ENCODE measurements around the gene HOXA10.

Gene HOXA10

DNA sequence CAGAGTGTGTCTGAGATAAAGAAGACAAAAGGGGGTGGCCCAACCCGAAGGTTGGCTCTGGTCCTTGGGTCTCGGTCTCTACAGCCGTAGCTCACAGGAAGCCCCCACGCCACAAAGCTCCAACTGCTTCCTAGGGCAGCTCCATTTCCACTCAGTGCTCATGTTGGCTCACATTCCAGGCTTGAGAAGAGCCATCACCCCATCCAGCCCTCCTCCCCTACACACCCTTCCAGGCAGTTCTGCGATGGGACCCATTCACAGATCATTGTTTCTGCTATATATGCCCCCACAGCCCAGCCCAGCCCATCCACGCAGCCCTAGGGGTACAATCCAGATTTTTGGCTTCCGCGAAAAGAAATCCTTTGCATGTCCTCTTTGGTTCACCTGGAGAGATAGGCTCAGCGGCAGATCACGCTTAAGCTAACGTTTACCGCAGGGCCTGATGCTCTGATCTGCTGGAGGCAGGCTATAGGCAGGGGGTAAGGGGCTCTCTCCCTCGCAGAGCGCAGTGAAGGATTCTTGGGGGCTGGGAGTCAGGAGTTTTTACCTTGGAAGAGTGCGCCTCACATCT is 17.1 kb upstream of the HOXA10 start:
- DNase-seq (ENCODE audit: low spot score): no peak

DNA sequence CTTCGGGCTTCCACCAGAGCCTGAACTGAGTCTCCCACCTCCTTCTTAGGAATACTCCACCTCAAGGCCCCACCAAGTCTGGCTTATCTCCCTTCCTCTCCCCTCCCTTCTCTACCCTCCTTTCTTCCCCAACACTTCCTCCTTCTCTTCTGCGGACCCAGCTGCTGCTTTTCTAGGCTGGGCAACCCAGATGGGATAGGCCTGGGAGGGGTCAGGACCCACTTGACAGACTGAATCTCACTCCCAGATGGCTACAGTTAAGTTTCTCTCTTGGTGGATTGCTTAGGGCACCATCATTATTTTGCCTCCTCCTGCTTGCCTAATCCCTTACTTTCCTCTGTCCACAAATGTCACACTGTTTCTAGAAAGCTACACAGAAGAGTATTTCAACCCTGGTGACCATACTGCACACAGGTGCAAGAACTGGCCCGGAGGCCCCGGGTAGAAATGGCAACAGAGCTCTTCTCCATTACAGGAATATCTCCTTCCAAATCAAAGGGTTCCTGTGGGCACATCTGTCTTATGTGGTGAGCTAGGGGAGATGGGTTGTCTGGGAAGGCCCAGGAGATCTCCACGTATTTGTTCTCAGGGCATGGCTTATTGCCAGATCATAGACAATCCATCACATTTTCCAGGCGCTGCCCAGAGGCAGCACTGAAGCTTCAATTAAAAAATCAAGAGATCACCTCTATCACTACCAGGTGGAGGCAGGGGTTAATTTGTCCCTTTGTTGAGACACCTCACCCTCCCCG is 16.1 kb upstream of the HOXA10 start:
- DNase-seq (ENCODE audit: low spot score): no peak

DNA sequence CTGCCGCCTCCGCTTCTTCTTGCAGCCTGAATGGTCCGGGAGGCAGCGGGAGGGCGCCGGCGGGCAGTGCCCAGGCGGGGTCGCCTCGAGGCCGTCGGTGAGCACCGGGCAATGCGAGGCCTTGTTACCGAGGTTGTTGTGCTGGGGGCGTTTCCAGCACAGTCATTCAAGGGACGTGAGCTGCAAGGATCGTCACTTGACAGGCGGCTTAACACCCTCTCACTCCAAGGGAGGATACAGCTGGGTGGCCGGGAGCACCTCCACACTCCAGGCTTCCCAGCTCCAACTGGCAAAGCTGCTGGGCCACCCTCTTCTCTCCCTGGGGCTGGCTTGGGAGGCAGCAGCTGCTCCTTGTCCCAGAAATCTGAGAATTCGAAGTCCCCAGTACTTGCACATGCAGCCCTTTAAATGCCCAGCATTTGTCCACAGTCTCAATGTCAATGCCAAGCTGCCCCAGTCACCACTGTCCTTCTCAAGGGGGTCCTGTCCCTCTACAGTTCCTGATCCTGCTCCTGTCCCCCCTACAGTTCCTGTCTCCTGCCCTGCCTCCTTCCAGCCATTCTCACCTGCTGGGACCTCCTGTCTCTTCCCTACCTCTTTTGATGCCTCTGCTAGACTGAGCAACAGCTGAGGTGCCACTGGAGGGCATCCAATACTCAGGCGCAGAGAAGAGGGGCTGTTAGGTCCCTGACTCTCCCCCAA is 15.3 kb upstream of the HOXA10 start:
- DNase-seq (ENCODE audit: low spot score): no peak

DNA sequence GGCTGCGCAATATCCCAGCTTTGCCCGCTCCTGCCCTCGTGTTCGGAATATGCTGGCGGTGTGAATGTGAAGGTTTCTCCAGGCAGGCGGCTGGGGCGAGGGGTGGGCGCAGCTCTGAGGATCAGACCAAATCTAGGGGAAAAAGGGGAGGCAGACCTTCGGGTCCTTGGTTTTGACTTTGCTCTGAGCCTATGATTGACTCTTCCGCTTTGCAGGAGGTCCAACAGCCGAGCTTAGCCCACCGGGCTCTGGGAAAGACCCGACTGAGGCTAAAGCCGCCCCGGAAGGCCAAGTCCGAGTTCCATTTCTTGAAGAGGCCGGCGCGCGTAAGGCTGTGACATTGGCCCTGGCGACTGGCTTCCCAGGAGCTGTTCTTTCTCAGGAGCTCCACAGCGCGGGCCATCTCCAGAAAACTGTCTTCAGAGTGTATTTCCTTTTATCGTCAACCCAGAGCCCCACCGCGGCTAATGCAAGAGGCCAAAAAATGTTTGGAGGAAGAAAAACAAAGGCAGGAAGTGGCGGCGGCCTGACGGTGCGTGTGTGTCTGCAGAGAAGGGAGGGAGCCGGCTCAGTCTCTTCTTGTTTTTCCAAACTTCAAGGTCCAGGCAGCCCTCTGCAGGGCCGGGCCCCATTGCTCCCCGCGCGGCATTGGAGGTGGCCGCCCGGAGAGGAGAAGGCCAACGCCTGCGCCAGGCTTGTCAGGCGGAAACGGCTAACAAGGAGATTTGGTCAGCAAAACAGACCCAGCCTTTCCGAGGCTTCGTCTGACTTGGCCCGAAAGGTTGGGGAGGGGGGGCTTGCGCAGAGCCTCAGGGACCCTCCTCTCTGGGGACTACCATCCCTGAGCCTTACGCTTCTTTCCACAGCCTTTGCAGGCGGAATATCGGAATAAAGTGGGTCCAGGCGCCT is 14.5 kb upstream of the HOXA10 start:
- DNase-seq (ENCODE audit: low spot score): no peak

DNA sequence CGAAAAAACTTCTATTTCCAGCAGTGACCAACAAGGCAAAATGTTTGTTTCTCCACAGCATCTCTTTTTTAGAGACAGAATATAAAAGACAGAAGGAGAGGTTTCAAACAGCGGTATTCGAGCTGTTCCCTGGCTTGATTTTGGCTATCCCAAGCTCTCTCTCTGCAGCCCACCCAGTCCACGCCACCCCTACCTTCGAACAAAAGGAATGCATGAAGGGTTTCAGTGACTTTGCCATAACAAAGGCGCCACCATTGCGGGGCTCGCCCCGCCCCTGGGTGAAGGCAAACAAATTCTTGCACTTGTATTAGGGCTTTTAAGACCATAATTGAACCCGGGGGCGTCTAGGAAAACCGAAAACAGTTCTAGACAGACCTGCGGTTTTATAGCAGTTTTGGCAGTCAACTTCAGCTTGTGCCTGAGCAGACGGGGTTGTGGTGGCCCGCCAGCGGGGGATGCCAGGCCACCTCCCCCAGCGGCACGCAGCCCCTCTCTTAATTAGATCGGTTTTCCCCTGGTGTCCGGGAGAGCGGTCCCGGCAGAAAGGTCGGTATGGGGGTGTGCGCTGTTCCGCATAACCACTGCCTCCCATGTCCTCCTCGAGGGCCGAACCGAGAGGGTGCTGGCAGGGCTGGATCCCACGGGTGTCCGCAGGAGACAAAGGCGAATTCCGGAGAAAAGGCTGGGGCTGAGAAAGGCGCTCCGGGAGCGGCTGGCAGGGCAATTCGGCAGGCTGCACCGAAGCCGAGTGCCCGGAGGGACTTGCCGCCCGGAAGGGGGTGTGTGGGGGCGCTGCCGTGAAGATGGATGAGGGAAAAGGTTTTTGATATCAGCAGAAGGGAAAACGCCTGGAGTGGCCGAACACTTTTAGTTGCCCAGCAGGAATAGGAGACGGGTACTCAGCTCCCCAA is 13.6 kb upstream of the HOXA10 start:
- no peak for DNase-seq (ENCODE audit: low spot score)

DNA sequence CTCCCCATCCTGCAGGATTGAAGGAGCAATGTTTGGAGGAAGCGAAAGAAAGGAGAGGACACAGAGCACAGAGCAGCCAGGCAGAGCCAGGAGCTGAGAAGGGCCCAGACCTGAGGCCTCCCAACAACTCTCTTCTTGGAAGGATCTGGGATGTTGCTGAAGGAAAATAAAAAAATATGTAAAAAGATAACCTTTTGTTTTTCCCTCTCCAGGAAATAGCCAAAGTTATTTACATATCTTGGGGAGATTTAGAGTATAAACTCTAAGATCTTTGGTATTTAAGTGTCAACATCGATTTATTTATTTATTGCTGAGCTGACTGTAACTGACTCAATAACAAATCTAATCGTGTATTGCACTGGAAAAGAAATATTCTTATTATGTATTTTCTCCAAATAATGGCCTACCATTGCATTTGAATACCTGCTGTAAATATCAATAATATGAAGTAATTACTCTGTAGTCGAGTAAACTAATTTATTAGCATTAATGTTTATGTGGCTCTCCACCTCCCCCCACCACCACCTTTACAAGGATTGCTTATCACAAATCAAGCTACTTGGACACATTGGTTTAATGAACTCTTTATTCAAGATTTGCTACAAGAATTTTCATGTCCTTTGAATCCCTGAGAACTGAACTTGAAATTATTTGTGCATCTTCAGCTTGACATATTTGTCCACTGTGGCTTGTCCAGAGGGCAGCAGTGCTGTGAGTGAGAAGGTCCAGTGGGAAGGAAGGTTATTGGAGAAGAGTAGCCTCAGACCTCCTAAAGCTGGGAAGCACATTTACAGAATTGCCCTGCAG is 12.8 kb upstream of the HOXA10 start:
- DNase-seq (ENCODE audit: low spot score): no peak

DNA sequence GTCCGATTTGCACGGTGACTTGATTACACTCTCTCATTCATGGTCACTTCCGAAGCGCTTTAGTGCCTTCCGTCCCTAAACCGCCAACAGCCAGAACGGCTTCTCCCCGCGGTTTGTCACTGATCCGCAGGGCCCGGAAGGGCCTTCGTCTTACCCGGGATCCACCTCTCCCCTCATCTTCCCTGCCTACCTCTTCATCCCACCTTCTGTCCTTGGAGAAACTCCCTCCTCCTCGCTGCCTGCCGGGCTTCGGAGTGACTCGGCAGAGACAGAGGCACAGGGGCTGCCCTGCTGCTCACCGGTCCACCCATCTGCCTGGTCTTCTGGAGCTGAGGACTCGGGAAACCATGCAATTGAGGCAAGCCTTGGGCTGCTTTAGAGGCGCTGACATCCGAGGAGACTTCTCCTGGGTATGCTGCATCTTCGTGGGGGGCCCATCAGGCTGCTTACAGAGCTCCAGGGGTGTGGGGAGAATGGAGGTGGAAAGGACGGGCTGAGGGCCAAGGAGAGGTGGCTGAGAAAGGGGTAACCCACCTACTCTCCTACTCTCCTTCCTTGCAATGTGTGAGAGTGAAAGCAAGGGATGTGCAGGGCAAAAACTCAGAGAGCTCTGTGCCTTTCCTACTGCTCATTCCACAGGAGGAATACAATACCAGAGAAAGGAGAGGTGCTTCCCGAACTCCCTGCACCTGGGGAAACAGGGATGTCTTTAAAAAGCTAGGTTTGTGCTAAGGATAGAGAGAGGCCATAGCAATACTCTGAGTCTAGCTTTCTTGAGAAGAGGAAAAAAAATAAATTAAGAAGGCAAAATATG is 11.9 kb upstream of the HOXA10 start:
- no peak for DNase-seq (ENCODE audit: low spot score)

DNA sequence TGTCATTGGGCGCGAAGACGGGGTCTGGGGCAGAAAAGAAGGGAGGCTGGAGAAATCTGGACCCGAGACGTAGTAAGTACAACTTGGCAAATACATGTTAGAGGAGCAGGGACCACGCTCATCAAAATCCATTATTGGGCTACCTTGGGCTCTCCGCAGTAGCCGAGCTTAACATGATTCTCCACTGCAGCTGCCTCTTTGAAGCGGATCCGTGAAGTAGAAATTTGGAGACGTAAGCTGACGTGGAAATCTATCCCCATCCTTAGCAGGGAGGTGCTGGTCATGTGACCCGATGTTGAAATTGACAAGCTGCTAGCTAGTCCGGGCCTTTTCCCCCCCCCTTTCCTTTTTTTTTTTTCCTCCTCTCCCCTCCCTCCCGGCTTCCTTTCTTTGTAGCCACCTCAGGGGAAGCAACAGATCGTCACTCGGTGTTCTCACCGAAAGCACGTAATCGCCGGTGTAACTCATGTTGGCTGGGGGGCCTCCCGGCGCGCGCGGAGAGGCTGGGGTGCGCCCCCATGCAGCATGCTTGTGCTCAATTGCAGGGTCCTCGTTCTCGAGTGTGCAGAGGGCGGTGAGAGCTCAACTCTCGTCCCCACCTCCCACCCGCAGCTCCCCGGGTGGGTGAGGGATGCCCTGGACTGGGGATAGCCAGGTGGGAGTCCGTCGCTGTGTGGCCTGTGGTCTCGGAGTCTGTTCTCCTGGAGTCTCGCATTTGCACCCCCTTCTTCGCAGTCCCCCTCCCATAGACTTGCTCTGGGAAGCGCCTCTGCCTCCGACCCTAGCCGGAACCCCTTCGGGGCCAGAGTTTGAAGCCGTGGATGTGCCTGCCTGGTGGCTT is 11.1 kb upstream of the HOXA10 start, which contains the start of gene HOXA11:
Gene HOXA11, minus strand, starts transcription at position 220 of the 841 bp plus-strand sequence. Its CDS starts 88 bp downstream, at position 132.
- no peak for DNase-seq (ENCODE audit: low spot score)

DNA sequence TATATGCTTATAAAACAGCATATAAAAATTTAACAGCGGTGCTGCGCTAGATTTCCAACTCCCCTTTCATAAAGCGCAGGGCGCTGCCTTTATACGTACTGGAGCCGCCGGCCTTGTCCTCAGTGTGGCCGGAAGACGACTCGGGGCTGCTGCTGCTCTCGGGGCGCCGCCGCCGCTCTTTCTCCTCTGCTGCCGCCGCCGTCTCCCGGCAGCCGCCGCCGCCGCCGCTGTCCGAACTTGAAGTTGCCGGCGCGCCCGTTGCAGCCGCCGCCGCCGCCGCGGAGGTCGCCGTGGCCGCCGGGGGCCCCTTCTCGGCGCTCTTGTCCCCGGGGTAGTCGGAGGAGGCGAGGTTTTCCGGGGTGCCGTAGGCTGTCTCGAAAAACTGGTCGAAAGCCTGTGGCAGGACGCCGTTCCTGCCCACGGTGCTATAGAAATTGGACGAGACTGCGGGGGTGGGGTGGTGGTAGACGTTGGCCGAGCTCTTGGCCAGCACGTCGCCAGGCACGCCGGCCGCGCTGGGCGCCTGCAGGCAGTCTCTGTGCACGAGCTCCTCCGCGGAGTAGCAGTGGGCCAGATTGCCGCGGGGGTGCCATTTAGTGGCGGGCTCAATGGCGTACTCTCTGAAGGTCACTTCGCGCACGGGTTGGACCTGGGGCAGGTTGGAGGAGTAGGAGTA is 10.4 kb upstream of the HOXA10 start:
- DNase-seq (ENCODE audit: low spot score): no peak

DNA sequence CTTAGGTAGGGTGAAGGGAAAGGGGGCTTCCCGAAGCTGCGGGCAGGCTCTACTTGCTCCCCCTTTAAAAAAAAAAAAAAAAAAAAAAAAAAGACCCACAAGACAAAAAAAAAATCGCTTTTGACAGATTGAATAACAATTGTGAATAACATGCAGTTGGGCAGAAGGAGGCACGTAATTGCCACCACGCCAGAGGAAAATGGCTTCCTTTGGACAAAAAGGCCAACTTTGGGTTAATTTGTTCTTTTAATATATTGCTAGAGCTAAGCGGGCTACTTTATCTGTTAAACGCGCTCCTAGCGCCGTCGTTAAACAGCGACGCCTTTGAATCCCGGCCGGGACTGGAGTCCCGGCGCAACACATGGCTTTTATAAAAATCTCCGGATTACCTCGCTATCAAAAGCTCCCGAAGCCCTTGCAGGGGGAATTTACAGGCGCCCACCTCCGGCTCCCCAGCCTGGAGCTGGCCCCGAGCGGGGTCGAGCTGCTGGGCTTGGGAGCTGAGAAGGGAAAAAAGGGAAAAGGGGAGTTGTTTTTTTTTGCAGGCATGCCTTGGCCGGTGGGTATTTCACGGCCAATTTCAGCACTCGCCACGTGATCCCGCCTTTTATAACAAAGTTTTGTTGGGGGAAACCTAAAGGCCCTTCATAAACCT is 9.7 kb upstream of the HOXA10 start:
- DNase-seq (ENCODE audit: low spot score): no peak

DNA sequence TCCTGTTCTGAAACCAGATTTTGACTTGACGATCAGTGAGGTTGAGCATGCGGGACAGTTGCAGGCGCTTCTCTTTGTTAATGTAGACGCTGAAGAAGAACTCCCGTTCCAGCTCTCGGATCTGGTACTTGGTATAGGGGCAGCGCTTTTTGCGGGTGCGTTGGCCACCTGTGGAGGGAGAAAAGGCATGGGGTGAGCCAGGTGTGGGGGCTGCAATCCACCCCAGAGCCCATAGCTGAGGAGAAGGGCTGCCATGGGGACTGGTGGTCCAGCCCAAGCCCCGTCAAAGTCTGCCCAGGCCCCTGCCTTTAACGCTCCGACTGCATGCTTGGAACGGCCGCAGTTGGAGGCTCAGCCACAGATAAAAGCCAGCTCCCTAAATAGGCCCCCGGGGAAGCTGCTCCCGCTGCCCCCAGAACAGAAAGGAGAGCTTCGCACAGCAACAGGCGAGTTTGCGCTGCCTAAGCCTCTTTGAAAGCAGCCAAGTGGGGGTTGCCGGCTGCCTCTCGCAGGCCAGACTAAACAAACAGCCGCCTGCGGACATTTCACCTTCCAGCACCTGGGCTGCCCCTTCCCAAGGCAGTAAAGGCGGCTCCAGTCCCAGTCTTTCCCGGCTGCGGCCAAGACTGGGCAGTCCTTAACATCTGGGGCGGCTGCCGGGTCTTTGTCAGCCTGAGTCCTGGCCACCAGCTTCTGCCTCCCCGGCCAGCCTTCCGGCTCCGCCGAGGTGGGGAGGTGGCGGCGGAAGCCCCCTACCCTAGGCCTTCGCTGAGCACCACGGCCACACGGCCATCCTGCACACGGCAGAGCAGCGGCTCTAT is 9.0 kb upstream of the HOXA10 start:
- no peak for DNase-seq (ENCODE audit: low spot score)

DNA sequence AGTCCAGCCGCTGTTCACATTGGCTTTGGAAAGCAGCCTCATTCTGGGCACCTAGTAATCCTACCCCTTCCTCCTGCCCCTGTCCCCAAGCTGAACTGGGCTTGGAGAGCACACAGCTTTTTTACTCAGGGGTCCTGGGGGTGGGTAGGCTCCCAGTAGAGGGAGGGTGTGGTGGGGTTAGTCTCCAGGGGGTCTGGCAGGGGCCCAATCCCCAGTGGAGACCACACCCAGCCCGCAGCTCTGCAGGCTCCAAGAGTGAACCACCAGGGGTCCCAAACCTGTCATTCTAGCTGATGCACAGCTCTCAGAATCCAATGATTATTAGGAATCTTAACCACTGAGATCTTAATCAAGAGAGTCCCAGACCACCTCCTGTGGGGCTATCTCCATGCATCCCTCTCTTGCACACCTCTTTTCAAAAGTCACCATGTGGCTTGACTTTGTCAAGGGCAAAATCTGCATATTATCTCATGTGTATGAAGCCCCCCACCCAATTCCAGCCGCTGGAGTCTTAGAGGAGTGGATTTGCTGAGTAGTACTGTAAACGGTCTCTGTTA is 8.2 kb upstream of the HOXA10 start:
- no peak for DNase-seq (ENCODE audit: low spot score)

DNA sequence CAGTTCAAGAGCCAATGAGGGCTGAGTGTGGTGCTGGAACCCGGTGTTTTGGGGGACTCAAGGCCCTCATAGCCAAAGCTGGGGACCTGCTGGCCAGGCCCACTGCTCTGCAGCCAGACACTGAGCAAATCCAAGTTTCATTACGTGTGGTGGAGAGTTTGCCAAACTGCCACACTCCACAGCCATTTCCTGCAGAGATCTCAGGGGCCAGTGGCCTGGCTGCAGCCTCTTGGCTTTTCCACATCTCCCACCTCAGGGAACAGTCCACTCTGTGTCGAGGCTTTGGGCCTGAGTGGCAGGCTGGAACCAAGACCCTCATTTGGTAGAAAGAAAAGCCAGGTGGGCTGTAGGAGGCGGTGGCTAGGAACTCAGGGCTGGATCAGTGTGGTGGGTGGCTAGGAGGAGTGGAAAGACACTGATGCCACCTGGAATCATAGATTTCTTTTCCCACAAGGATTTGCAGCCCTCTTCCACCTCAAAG is 7.7 kb upstream of the HOXA10 start:
- no peak for DNase-seq (ENCODE audit: low spot score)

DNA sequence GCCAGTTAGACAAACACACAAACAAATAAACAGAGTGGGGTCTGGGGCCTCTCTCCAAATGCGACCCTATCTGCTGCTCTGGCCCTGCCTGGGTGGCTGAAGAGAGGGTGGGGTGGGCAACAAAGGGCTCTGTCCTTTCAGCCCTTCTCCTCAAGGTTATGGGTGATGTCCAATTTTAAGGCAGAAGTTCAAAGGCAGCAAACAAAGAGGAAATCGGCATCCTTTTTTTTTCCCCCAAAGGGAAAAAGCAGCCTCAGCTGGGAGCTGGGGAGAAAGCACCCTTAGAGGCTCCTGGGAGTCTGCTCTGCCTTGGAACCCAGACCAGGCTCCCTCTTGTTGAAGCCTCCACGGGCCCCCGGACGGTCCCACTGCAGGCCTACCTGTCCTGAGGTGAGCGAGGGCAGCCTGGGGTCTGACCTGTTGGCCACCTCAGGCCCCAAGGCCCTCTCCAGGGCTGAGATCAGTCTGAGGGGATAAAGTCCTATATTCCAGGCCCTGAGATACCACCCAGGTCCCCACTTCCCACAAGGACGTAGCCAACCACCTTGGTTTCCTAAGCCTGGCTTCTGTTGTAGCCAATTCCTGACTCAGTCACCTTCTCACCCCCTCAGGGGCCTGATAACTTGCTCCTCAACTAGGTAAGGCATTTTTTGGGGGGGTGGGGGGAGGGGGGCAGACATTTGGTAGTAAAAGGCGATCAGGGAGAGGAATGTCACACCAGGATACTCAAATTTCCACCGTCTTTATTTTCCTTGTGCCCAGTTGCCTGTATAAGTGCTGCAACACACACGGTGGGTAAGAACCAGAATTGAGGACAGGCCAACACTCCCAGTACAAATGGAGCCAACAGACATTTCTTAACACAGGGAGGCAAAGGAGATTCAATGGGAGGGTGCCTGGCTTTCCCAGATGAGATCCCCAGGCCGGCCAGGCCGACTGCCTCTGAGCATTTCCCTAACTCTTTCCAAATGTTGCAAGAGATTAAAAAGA is 6.6 kb upstream of the HOXA10 start:
- DNase-seq (ENCODE audit: low spot score): no peak

Data from hematopoietic multipotent progenitor cell treated with erythropoietin and hydrocortisone succinate and interleukin-3 and kit ligand, for 17 days (in vitro differentiated cells).